ENCODE data around the gene LILRB3. TPM values are rescaled to one million over a fixed set of nuclear protein-coding genes. Genes with fewer than 3 reads are reported as not detected.
A peak's percentile ranks its signal among the peaks of the same experiment; 100 is the strongest.
"Not testable (repeated sequence)": the region's sequence is repeated elsewhere in the genome, so short reads cannot be mapped to it uniquely, and the experiment has no call there.

The LILRB3 gene
- total RNA-seq, 1 donor: not detected

DNA sequence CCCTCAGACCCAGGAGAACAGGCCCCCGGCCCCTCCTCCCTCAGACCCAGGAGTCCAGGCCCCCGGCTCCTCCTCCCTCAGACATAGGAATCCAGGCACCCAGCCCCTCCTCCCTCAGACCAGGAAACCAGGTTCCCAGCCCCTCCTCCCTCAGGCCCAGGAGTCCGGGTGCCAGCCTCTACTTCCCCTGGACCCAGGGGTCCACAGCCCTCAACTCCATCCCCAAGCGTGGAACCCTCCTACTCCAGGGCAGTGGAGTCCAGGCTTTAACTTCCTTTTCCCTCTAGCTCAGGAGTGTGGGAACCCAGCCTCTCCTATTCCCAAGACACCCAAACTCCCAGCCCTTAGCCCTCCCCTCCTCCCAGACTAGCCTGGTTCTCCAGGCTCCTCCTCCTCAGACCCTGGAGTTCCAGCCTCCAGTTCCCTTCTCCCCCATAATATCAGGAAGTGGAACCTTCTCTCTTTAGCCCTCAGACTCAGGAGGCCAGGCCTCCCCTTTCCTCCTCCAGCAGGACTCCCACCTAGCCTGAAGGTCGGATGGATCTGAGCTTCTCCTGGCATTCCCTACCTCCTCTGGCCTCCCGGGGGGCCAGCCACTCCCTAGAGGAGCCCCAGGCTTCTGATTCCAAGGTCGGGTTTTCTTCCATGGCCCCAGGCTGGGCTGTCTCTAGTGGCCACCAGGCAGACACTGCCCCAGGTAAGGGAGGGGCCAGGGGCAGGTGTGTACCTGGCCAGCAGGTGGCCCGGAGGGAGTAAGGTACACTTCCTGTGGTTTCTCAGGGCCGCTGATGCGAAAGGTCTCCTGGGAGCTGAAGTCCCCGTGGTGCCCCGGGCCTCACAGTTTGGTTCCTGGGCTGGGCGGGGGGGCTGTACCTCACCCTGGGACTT lies 50.1 kb downstream of the LILRB3 start, which contains the start of gene TMC4:
TMC4 (minus strand) TSS at position 690 of the 888 bp plus-strand sequence; CDS start at position 647, 43 bp downstream.
- H3K4me3 ChIP-seq (ENCODE audit: low read depth, low read length): no peak within 1 kb of the TSS
- TF ChIP-seq, protein P1, sequence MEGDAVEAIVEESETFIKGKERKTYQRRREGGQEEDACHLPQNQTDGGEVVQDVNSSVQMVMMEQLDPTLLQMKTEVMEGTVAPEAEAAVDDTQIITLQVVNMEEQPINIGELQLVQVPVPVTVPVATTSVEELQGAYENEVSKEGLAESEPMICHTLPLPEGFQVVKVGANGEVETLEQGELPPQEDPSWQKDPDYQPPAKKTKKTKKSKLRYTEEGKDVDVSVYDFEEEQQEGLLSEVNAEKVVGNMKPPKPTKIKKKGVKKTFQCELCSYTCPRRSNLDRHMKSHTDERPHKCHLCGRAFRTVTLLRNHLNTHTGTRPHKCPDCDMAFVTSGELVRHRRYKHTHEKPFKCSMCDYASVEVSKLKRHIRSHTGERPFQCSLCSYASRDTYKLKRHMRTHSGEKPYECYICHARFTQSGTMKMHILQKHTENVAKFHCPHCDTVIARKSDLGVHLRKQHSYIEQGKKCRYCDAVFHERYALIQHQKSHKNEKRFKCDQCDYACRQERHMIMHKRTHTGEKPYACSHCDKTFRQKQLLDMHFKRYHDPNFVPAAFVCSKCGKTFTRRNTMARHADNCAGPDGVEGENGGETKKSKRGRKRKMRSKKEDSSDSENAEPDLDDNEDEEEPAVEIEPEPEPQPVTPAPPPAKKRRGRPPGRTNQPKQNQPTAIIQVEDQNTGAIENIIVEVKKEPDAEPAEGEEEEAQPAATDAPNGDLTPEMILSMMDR (IDR thresholded peaks at IDR 0.05; ENCODE audit: insufficient read depth, low read length): no peak
- DNase-seq (ENCODE audit: low read depth): peak; percentile 42

DNA sequence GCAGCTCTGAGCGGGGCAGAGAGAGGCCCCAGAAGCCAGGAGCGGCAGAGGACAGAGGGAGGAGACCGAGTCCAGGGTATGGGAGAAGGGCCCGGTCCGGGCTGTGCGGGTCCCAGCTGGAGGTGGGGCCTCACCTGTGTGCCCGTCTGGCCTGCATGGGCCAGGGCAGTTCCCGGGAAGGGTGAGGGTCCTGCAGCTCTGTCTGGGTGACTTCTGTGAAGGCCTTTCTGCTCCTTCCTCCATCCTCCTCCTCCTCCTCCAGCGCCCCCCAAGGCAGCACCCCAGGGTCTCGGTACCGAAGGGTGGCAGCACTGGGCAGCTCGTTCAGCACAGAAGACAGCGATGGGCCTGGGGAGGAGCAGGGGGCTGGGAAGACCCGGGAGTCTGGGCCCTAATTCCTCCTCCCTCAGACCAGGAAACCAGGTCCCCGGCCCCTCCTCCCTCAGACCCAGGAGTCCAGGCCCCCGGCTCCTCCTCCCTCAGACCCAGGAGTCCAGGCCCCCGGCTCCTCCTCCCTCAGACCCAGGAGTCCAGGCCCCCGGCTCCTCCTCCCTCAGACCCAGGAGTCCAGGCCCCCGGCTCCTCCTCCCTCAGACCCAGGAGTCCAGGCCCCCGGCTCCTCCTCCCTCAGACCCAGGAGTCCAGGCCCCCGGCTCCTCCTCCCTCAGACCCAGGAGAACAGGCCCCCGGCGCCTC lies 50.9 kb downstream of the LILRB3 start:
- not testable (repeated sequence) for DNase-seq (ENCODE audit: low read depth); H3K4me3 ChIP-seq (ENCODE audit: low read depth, low read length)

DNA sequence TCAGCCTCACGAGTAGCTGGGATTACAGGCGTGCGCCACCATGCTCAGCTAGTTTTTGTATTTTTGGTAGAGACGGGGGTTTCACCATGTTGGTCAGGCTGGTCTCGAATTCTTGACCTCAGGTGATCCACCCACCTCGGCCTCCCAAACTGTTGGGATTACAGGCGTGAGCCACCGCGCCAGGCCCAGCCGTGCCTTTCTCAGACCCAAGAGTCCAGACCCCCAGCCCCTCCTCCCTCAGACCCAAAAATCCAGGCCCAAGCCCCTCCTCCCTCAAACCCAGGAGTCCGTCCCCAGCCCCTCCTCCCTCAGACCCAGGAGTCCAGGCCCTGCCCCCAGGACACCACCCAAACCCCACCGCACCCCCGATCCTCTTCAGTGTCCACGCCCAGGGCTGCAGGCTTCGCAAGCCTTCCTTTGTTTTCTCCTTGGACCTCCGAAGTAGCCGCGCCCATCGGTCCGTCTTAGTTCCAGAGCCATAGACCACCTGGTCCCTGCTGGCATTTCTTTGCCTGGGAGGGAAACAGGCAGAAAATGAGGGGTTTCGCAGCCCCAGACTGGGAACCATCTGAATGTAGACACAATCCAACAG lies 53.6 kb downstream of the LILRB3 start:
- TF ChIP-seq, protein P1 (IDR thresholded peaks at IDR 0.05; ENCODE audit: insufficient read depth, low read length): no peak
- DNase-seq (ENCODE audit: low read depth): no peak
- no peak overlapping the region for H3K4me3 ChIP-seq (ENCODE audit: low read depth, low read length)

DNA sequence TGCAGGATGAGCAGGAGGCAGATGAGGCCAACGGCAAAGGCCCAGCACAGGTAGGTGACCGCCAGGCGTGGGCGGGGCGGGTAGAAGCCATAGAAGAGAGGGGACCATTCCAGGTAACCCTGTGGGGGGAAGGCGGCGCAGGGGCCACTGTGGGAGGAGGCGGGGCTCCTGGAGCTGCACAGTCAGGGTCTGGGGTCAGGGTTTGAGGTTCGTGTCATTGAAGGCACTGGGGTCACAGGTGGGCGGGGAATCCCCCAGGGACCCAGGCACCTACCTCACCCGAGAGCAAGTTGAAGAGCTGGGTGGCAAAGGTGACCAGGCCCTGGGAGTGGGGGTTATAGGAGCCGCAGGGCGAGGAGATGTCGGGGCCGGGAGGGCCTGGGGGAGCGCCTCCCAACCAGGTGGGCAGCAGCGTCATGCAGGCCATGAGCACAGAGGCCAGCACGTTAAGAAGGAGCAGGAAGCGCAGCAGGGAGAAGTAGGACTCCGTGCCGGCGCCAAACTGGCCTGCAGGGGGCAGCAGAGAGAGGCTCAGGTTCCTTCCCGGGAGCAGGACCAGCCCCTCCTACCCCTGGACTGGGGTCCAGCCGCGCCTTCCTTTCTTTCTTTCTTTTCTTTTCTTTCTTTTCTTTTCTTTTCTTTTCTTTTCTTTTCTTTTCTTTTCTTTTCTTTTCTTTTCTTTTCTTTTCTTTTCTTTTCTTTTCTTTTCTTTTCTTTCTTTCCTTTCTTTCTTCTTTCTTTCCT lies 54.5 kb downstream of the LILRB3 start:
- TF ChIP-seq, protein P1 (IDR thresholded peaks at IDR 0.05; ENCODE audit: insufficient read depth, low read length): peak; percentile 94
- peak; percentile 84 for DNase-seq (ENCODE audit: low read depth)
- H3K4me3 ChIP-seq (ENCODE audit: low read depth, low read length): no peak overlapping the region

Small RNA genes within 50 kb of the gene (small RNA-seq; reads per million reads assigned to genes)
- gene RNU6-1307P: not detected

Other genes starting within 250 kb of the LILRB3 start
- 1.1 TPM in 1 of 2 replicates, not detected in the other for gene CACNG6, start 231.4 kb downstream of the LILRB3 start, total RNA-seq (ENCODE audit: low replicate concordance)
- not detected in 2 replicates for gene VSTM1, start 159.1 kb downstream of the LILRB3 start, total RNA-seq (ENCODE audit: low replicate concordance)
- gene TARM1, start 141.6 kb downstream of the LILRB3 start, total RNA-seq (ENCODE audit: low replicate concordance): not detected in 2 replicates
- 0.63 and 2.5 TPM in 2 replicates for gene OSCAR, start 122.2 kb downstream of the LILRB3 start, total RNA-seq (ENCODE audit: low replicate concordance)
- 9.0 and 11.4 TPM in 2 replicates for gene NDUFA3, start 120.2 kb downstream of the LILRB3 start, total RNA-seq (ENCODE audit: low replicate concordance)
- 8.9 and 18.3 TPM in 2 replicates for gene TFPT, start 107.3 kb downstream of the LILRB3 start, total RNA-seq (ENCODE audit: low replicate concordance)
- 32.6 and 37.2 TPM in 2 replicates for gene PRPF31, start 107.3 kb downstream of the LILRB3 start, total RNA-seq (ENCODE audit: low replicate concordance)
- 6.0 and 9.8 TPM in 2 replicates for gene CNOT3, start 85.2 kb downstream of the LILRB3 start, total RNA-seq (ENCODE audit: low replicate concordance)
- gene LENG1, start 63.3 kb downstream of the LILRB3 start, total RNA-seq (ENCODE audit: low replicate concordance): 4.4 and 6.8 TPM in 2 replicates
- 0.27 and 0.82 TPM in 2 replicates for gene TMC4, start 49.8 kb downstream of the LILRB3 start, total RNA-seq (ENCODE audit: low replicate concordance)
- 46.9 and 48.7 TPM in 2 replicates for gene MBOAT7, start 33.4 kb downstream of the LILRB3 start, total RNA-seq (ENCODE audit: low replicate concordance)
- 42.8 and 67.6 TPM in 2 replicates for gene TSEN34, start 31.7 kb downstream of the LILRB3 start, total RNA-seq (ENCODE audit: low replicate concordance)
- 1,882 and 1,909 TPM in 2 replicates for gene RPS9, start 22.1 kb downstream of the LILRB3 start, total RNA-seq (ENCODE audit: low replicate concordance)
- not detected in 2 replicates for gene LILRA6, start 19.8 kb upstream of the LILRB3 start, total RNA-seq (ENCODE audit: low replicate concordance)
- gene LILRB5, start 34.3 kb upstream of the LILRB3 start, total RNA-seq (ENCODE audit: low replicate concordance): not detected in 2 replicates
- gene LILRB2, start 58.1 kb upstream of the LILRB3 start, total RNA-seq (ENCODE audit: low replicate concordance): not detected in 2 replicates
- gene LILRA5, start 90.2 kb upstream of the LILRB3 start, total RNA-seq (ENCODE audit: low replicate concordance): not detected in 2 replicates
- gene LILRA4, start 116.2 kb upstream of the LILRB3 start, total RNA-seq (ENCODE audit: low replicate concordance): not detected in 2 replicates
- not detected in 2 replicates for gene LAIR1, start 141.9 kb upstream of the LILRB3 start, total RNA-seq (ENCODE audit: low replicate concordance)
- gene TTYH1, start 192.5 kb upstream of the LILRB3 start, total RNA-seq (ENCODE audit: low replicate concordance): not detected in 2 replicates
- gene LENG8, start 226.2 kb upstream of the LILRB3 start, total RNA-seq (ENCODE audit: low replicate concordance): 21.7 and 41.7 TPM in 2 replicates
- 3.7 and 4.9 TPM in 2 replicates for gene LENG9, start 240.8 kb upstream of the LILRB3 start, total RNA-seq (ENCODE audit: low replicate concordance)